ENCODE data around the gene NNMT.

Gene NNMT

GRCh38 chr11:114256176-114256966 lies 39.8 kb upstream of the NNMT start:
- Histone ChIP-seq H3K27ac (ENCODE audit: low read depth, low read length) (no peak overlapping the region), H3K9me3 (ENCODE audit: control insufficient read depth, insufficient read depth, low read depth, low read length) (no peaks in the 10 kb centered on the region), H3K4me1 (ENCODE audit: control insufficient read depth, insufficient read depth, low read length) (peaks cover 23% of the 10 kb centered on the region), H3K9ac (ENCODE audit: low read length) (no peak overlapping the region), H3K4me3 (ENCODE audit: low read depth, low read length) (no peak overlapping the region), H3K27me3 (ENCODE audit: control insufficient read depth, insufficient read depth, low read length) (no peaks in the 10 kb centered on the region), H3K36me3 (ENCODE audit: control insufficient read depth, insufficient read depth, low read length) (no peaks in the 10 kb centered on the region)

DNA sequence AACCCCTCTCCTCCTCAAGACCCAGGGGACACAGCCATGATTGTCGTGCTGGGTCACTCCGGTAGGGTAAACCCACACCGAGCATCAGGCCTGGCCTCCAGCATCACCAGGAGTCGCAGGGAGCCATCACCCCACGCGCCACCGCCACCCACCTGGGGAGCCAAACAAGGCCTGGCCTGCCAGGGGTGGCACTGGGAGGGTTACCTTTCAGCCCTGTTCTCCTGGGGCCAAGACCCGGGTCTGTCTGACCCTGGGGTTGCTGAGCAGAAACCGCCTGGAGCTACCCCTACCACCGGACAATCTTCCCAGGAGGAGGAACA lies 39.3 kb upstream of the NNMT start:
- Histone ChIP-seq H3K4me3 (ENCODE audit: low read depth, low read length) (no peak overlapping the region), H3K27ac (ENCODE audit: low read depth, low read length) (no peak overlapping the region), H3K27me3 (ENCODE audit: control insufficient read depth, insufficient read depth, low read length) (no peaks in the 10 kb centered on the region), H3K9me3 (ENCODE audit: control insufficient read depth, insufficient read depth, low read depth, low read length) (no peaks in the 10 kb centered on the region), H3K36me3 (ENCODE audit: control insufficient read depth, insufficient read depth, low read length) (no peaks in the 10 kb centered on the region), H3K9ac (ENCODE audit: low read length) (no peak overlapping the region), H3K4me1 (ENCODE audit: control insufficient read depth, insufficient read depth, low read length) (peaks cover 18% of the 10 kb centered on the region)

GRCh38 chr11:114257621-114258558 lies 38.3 kb upstream of the NNMT start:
- H3K27me3 ChIP-seq (ENCODE audit: control insufficient read depth, insufficient read depth, low read length), result no peaks in the 10 kb centered on the region
- no peak overlapping the region for H3K27ac ChIP-seq (ENCODE audit: low read depth, low read length)
- no peak overlapping the region for H3K9ac ChIP-seq (ENCODE audit: low read length)
- H3K4me3 ChIP-seq (ENCODE audit: low read depth, low read length), result no peak overlapping the region
- peaks cover 15% of the 10 kb centered on the region for H3K4me1 ChIP-seq (ENCODE audit: control insufficient read depth, insufficient read depth, low read length)
- no peaks in the 10 kb centered on the region for H3K9me3 ChIP-seq (ENCODE audit: control insufficient read depth, insufficient read depth, low read depth, low read length)
- no peaks in the 10 kb centered on the region for H3K36me3 ChIP-seq (ENCODE audit: control insufficient read depth, insufficient read depth, low read length)

DNA sequence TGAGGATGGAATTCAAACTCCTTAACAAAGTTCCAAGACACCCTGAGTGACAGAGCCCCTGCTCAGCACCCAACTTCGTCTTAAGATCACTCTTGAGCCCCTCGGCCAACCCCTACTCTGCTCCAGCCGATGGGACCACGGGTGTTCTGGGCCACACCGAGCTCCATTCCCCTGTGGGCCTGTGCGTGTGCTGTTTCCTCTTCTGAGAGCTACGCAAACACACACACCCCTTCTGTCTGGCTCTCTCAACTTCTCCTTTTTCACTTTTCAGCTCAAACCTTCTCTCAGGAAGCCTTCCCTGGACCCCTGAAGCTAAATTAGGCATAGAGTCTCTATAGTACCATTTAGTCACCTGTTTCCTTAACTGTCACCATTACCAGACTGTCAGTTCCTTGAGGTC lies 37.5 kb upstream of the NNMT start:
- Histone ChIP-seq H3K36me3 (ENCODE audit: control insufficient read depth, insufficient read depth, low read length) (no peaks in the 10 kb centered on the region), H3K27ac (ENCODE audit: low read depth, low read length) (no peak overlapping the region), H3K4me1 (ENCODE audit: control insufficient read depth, insufficient read depth, low read length) (peaks cover 15% of the 10 kb centered on the region), H3K27me3 (ENCODE audit: control insufficient read depth, insufficient read depth, low read length) (no peaks in the 10 kb centered on the region), H3K9me3 (ENCODE audit: control insufficient read depth, insufficient read depth, low read depth, low read length) (no peaks in the 10 kb centered on the region), H3K9ac (ENCODE audit: low read length) (no peak overlapping the region), H3K4me3 (ENCODE audit: low read depth, low read length) (no peak overlapping the region)

DNA sequence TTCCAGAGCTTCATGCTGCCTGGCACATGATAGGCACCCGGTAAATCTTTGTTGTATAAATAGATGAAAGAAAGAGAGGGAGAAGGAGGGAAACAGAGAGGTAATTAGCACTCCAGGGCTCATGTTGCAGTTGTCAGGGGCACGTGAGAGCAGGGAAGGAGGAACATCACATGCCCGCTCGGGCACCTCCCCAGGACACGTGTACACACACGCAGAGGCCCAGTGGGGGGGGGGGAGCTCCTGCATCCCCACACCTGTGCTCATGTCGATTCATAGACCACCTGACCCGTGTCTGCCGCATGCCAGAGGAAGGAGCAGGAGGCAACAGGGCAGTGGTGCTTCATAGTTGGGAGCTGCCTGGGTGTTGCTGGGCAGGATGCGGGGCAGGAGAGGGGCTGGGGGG lies 37.1 kb upstream of the NNMT start:
- H3K9ac ChIP-seq (ENCODE audit: low read length), result no peak overlapping the region
- no peak overlapping the region for H3K27ac ChIP-seq (ENCODE audit: low read depth, low read length)
- no peaks in the 10 kb centered on the region for H3K9me3 ChIP-seq (ENCODE audit: control insufficient read depth, insufficient read depth, low read depth, low read length)
- peaks cover 15% of the 10 kb centered on the region for H3K4me1 ChIP-seq (ENCODE audit: control insufficient read depth, insufficient read depth, low read length)
- H3K27me3 ChIP-seq (ENCODE audit: control insufficient read depth, insufficient read depth, low read length), result no peaks in the 10 kb centered on the region
- H3K4me3 ChIP-seq (ENCODE audit: low read depth, low read length), result no peak overlapping the region
- no peaks in the 10 kb centered on the region for H3K36me3 ChIP-seq (ENCODE audit: control insufficient read depth, insufficient read depth, low read length)

- Histone ChIP-seq H3K9ac (ENCODE audit: low read length) (no peak overlapping the region), H3K9me3 (ENCODE audit: control insufficient read depth, insufficient read depth, low read depth, low read length) (no peaks in the 10 kb centered on the region), H3K4me3 (ENCODE audit: low read depth, low read length) (no peak overlapping the region), H3K27ac (ENCODE audit: low read depth, low read length) (no peak overlapping the region), H3K27me3 (ENCODE audit: control insufficient read depth, insufficient read depth, low read length) (no peaks in the 10 kb centered on the region), H3K36me3 (ENCODE audit: control insufficient read depth, insufficient read depth, low read length) (no peaks in the 10 kb centered on the region), H3K4me1 (ENCODE audit: control insufficient read depth, insufficient read depth, low read length) (peaks cover 18% of the 10 kb centered on the region)
Observed at GRCh38 chr11:114259551-114259983, 36.6 kb upstream of the NNMT start.

DNA sequence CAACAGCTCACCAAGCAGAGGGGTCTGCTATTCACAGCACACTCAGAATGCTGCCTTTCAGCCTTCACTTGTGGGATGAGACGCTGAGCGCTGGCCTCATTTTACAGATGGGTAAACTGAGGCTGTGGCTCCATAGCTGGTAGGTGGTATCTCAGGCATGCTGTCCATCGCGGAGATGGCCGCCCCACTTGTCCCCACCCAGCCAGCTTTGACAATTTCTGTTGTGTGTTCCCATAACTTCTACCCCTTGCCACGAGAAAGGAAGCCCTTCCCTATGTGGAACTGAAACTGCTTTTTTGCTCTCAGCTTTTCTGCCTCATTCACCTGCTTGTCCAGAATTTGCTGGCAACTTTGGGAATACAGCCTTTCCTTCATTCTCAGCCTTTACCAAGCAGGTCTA lies 36.1 kb upstream of the NNMT start:
- Histone ChIP-seq H3K4me3 (ENCODE audit: low read depth, low read length) (no peak overlapping the region), H3K27ac (ENCODE audit: low read depth, low read length) (no peak overlapping the region), H3K27me3 (ENCODE audit: control insufficient read depth, insufficient read depth, low read length) (no peaks in the 10 kb centered on the region)

DNA sequence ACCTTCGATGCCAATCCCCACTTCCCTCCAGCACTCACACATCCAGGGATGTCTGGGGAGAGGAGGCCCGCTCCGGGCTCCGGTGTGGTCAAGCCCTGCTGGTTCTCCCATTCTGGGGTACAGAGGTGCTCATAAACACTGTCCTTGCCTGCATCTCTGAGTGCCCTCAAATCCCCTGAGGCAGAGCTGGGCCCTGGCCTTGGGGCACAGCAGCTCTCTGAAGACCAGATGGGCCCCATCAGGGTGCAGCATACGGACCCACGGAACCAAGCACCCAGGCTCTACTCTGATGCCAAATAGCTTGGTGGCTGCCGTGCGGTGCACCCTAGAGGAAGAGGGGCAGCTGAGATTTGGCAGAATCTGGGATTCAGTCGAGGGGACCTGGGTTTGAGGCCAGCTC lies 35.7 kb upstream of the NNMT start:
- no peaks in the 10 kb centered on the region for H3K9me3 ChIP-seq (ENCODE audit: control insufficient read depth, insufficient read depth, low read depth, low read length)
- H3K4me1 ChIP-seq (ENCODE audit: control insufficient read depth, insufficient read depth, low read length), result peaks cover 26% of the 10 kb centered on the region
- H3K9ac ChIP-seq (ENCODE audit: low read length), result no peak overlapping the region
- H3K36me3 ChIP-seq (ENCODE audit: control insufficient read depth, insufficient read depth, low read length), result no peaks in the 10 kb centered on the region
- H3K4me3 ChIP-seq (ENCODE audit: low read depth, low read length), result no peak overlapping the region
- no peak overlapping the region for H3K27ac ChIP-seq (ENCODE audit: low read depth, low read length)
- no peaks in the 10 kb centered on the region for H3K27me3 ChIP-seq (ENCODE audit: control insufficient read depth, insufficient read depth, low read length)

More for the DNA sequence above, 36.1 kb upstream of the NNMT start:
- no peaks in the 10 kb centered on the region for H3K36me3 ChIP-seq (ENCODE audit: control insufficient read depth, insufficient read depth, low read length)
- H3K9ac ChIP-seq (ENCODE audit: low read length), result no peak overlapping the region
- H3K4me1 ChIP-seq (ENCODE audit: control insufficient read depth, insufficient read depth, low read length), result peaks cover 23% of the 10 kb centered on the region
- no peaks in the 10 kb centered on the region for H3K9me3 ChIP-seq (ENCODE audit: control insufficient read depth, insufficient read depth, low read depth, low read length)

GRCh38 chr11:114261791-114262190 lies 34.4 kb upstream of the NNMT start:
- Histone ChIP-seq H3K27ac (ENCODE audit: low read depth, low read length) (no peak overlapping the region), H3K9ac (ENCODE audit: low read length) (no peak overlapping the region), H3K4me3 (ENCODE audit: low read depth, low read length) (no peak overlapping the region), H3K36me3 (ENCODE audit: control insufficient read depth, insufficient read depth, low read length) (no peaks in the 10 kb centered on the region), H3K27me3 (ENCODE audit: control insufficient read depth, insufficient read depth, low read length) (no peaks in the 10 kb centered on the region), H3K4me1 (ENCODE audit: control insufficient read depth, insufficient read depth, low read length) (peaks cover 23% of the 10 kb centered on the region), H3K9me3 (ENCODE audit: control insufficient read depth, insufficient read depth, low read depth, low read length) (no peaks in the 10 kb centered on the region)

- Histone ChIP-seq H3K4me3 (ENCODE audit: low read depth, low read length) (no peak overlapping the region), H3K9me3 (ENCODE audit: control insufficient read depth, insufficient read depth, low read depth, low read length) (no peaks in the 10 kb centered on the region), H3K4me1 (ENCODE audit: control insufficient read depth, insufficient read depth, low read length) (peaks cover 13% of the 10 kb centered on the region), H3K9ac (ENCODE audit: low read length) (no peak overlapping the region), H3K27me3 (ENCODE audit: control insufficient read depth, insufficient read depth, low read length) (no peaks in the 10 kb centered on the region), H3K27ac (ENCODE audit: low read depth, low read length) (no peak overlapping the region), H3K36me3 (ENCODE audit: control insufficient read depth, insufficient read depth, low read length) (no peaks in the 10 kb centered on the region)
Observed at GRCh38 chr11:114262681-114263512, 33.3 kb upstream of the NNMT start.
